MV-4-11 (cell line): ENCODE results near the gene MTARC2.

Experiments
- DNase-seq: peaks from one replicate; lab custom pipeline; 2025; lab: John Stamatoyannopoulos, UW

The MTARC2 gene

GRCh38 chr1:220769205-220769604, 21.1 kb downstream of the MTARC2 start:
- no peak for DNase-seq

GRCh38 chr1:220770245-220770913, 22.3 kb downstream of the MTARC2 start:
- no peak for DNase-seq

- no peak for DNase-seq
Observed at GRCh38 chr1:220772846-220773245, 24.7 kb downstream of the MTARC2 start.

GRCh38 chr1:220775240-220775853, 27.2 kb downstream of the MTARC2 start:
- DNase-seq: no peak

GRCh38 chr1:220776254-220776653, 28.1 kb downstream of the MTARC2 start:
- no peak for DNase-seq

GRCh38 chr1:220776720-220777326, 28.7 kb downstream of the MTARC2 start:
- peak; percentile 42 for DNase-seq

GRCh38 chr1:220783453-220783852, 35.3 kb downstream of the MTARC2 start:
- no peak for DNase-seq

GRCh38 chr1:220784751-220785150, 36.6 kb downstream of the MTARC2 start:
- DNase-seq: no peak

- DNase-seq: no peak
Observed at GRCh38 chr1:220785166-220786056, 37.3 kb downstream of the MTARC2 start.

GRCh38 chr1:220786057-220786336, 37.9 kb downstream of the MTARC2 start:
- no peak for DNase-seq

- no peak for DNase-seq
Observed at GRCh38 chr1:220786337-220787068, 38.4 kb downstream of the MTARC2 start, which contains the start of gene MTARC1. Gene MTARC1, plus strand, starts transcription at chr1:220786913. Its CDS starts 32 bp downstream, at chr1:220786945.

GRCh38 chr1:220787069-220787619, 39.0 kb downstream of the MTARC2 start:
- no peak for DNase-seq

GRCh38 chr1:220788900-220789299, 40.8 kb downstream of the MTARC2 start:
- no peak for DNase-seq

- peak; percentile 73 for DNase-seq
Observed at GRCh38 chr1:220789532-220790147, 41.5 kb downstream of the MTARC2 start.

- no peak for DNase-seq
Observed at GRCh38 chr1:220791285-220791684, 43.2 kb downstream of the MTARC2 start.

- DNase-seq: no peak
Observed at GRCh38 chr1:220791956-220792355, 43.8 kb downstream of the MTARC2 start.

- no peak for DNase-seq
Observed at GRCh38 chr1:220796530-220796929, 48.4 kb downstream of the MTARC2 start.

GRCh38 chr1:220797044-220797443, 48.9 kb downstream of the MTARC2 start:
- DNase-seq: no peak

GRCh38 chr1:220797553-220797952, 49.4 kb downstream of the MTARC2 start:
- peak; percentile 52 for DNase-seq

- DNase-seq: no peak
Observed at GRCh38 chr1:220798338-220798737, 50.2 kb downstream of the MTARC2 start.

GRCh38 chr1:220800262-220800661, 52.1 kb downstream of the MTARC2 start:
- no peak for DNase-seq
